HepG2 (cell line): ENCODE data around the gene UCKL1. TPM values are rescaled to one million over a fixed set of nuclear protein-coding genes. Genes with fewer than 3 reads are reported as not detected.

Source experiments
- PHF21A ChIP-seq: sonication (generic); formaldehyde crosslinking; IDR thresholded peaks from 2 replicates; pipeline ENCODE4 v1.5.0; 2020; ENCODE audit warnings: mild to moderate bottlenecking, missing genetic modification reagents
- SRSF4 ChIP-seq: fragments of 200-400 bp; formaldehyde crosslinking; IDR thresholded peaks from one replicate; pipeline ENCODE4 v1.6.1; 2018; ENCODE audit warnings: mild to moderate bottlenecking, low read depth, low read length, moderate library complexity; ENCODE audit not compliant: poor library complexity, severe bottlenecking
- ZBTB7A ChIP-seq: sonication (generic); formaldehyde crosslinking; IDR thresholded peaks from 2 replicates; pipeline ENCODE4 v1.8.0; 2022; ENCODE audit warnings: mild to moderate bottlenecking, missing genetic modification reagents
- ZKSCAN1 ChIP-seq: fragments of 150-350 bp; IDR thresholded peaks from 2 replicates; pipeline ENCODE4 v1.6.1; 2014; ENCODE audit warnings: low read length
- ZMYM2 ChIP-seq: sonication (generic); formaldehyde crosslinking; IDR thresholded peaks from 2 replicates; pipeline ENCODE4 v1.8.0; 2022; ENCODE audit warnings: mild to moderate bottlenecking, missing genetic modification reagents
- ZNF136 ChIP-seq: sonication (generic); formaldehyde crosslinking; IDR thresholded peaks from 2 replicates; pipeline ENCODE4 v1.8.1; 2022; ENCODE audit warnings: low read depth, mild to moderate bottlenecking, moderate library complexity, missing genetic modification reagents
- ZNF256 ChIP-seq: sonication (generic); formaldehyde crosslinking; conservative IDR thresholded peaks from 2 replicates; pipeline ENCODE4 v1.4.0; 2020; ENCODE audit warnings: missing genetic modification reagents
- ZNF496 ChIP-seq: sonication (generic); formaldehyde crosslinking; IDR thresholded peaks from 2 replicates; pipeline ENCODE4 v1.8.1; 2023; ENCODE audit warnings: mild to moderate bottlenecking, moderate library complexity, missing genetic modification reagents; ENCODE audit not compliant: insufficient replicate concordance
- ZNF556 ChIP-seq: sonication (generic); formaldehyde crosslinking; IDR thresholded peaks from 2 replicates; pipeline ENCODE4 v1.4.0; 2020; ENCODE audit warnings: mild to moderate bottlenecking, missing genetic modification reagents, borderline replicate concordance
- ZNF670 ChIP-seq: sonication (generic); formaldehyde crosslinking; IDR thresholded peaks from 2 replicates; pipeline ENCODE4 v1.8.0; 2022; ENCODE audit warnings: mild to moderate bottlenecking, missing genetic modification reagents, borderline replicate concordance
- ZNF83 ChIP-seq: sonication (generic); formaldehyde crosslinking; IDR thresholded peaks from 2 replicates; pipeline ENCODE4 v1.4.0; 2020; ENCODE audit warnings: missing genetic modification reagents, mild to moderate bottlenecking, borderline replicate concordance
- polyA plus RNA-seq, 8 experiments: library from polyadenylated mRNA; depleted of rRNA in 3 of 8; stranded (reverse) in 7 of 8; unstranded in 1 of 8; fragments of >200 nt; fragmentation: Illumina TruSeq in 4 of 8; extraction: Trizol in 4 of 8; gene quantifications; 2 replicates each; pipeline versions ENCODE4 v1.2.1 to v1.2.3, GENCODE V29; 2011 to 2016; ENCODE audit warnings: low read depth in 4 of 8, missing spikeins in 1 of 8, mixed read lengths in 1 of 8; ENCODE audit not compliant: insufficient read depth in 1 of 8
- total RNA-seq, 5 experiments: library from RNA; depleted of rRNA; stranded (reverse); fragments of >200 nt; fragmentation: Illumina TruSeq; extraction: Trizol; gene quantifications; 2 replicates each; pipeline ENCODE4 v1.2.3, GENCODE V29; 2016; ENCODE audit warnings: low read depth in 1 of 5
- TF ChIP-seq, protein P1 (sequence below): sonication (generic); formaldehyde crosslinking; IDR thresholded peaks from 2 replicates; pipeline ENCODE4 v1.5.0; 2020; ENCODE audit warnings: missing genetic modification reagents, mild to moderate bottlenecking, borderline replicate concordance
- TF ChIP-seq, protein P2 (sequence below): sonication (generic); formaldehyde crosslinking; IDR thresholded peaks from 2 replicates; pipeline ENCODE4 v1.4.0; 2020; ENCODE audit warnings: missing genetic modification reagents
- TF ChIP-seq, protein P3 (sequence below): sonication (generic); formaldehyde crosslinking; IDR thresholded peaks from 2 replicates; pipeline ENCODE4 v1.4.0; 2020; ENCODE audit warnings: low read depth, mild to moderate bottlenecking, missing genetic modification reagents
- TF ChIP-seq, protein P4 (sequence below): sonication (generic); formaldehyde crosslinking; IDR thresholded peaks from 2 replicates; pipeline ENCODE4 v1.9.0; 2022; ENCODE audit warnings: missing genetic modification reagents, mild to moderate bottlenecking, borderline replicate concordance
- TF ChIP-seq, protein P5 (sequence below): sonication (generic); formaldehyde crosslinking; IDR thresholded peaks from 2 replicates; pipeline ENCODE4 v1.5.1; 2020; ENCODE audit warnings: mild to moderate bottlenecking, missing genetic modification reagents, moderate library complexity
- TF ChIP-seq, protein P6 (sequence below): IDR thresholded peaks from 2 replicates; pipeline ENCODE4 v1.6.1; 2016; ENCODE audit warnings: missing compliant biosample characterization, missing genetic modification reagents, borderline replicate concordance

UCKL1 gene
- total and polyA plus RNA-seq, 2 of the 13 experiments (the other 11 are each of a cell fraction or from before 2014, with no cell fraction given) = 50.2 to 126 TPM

DNA sequence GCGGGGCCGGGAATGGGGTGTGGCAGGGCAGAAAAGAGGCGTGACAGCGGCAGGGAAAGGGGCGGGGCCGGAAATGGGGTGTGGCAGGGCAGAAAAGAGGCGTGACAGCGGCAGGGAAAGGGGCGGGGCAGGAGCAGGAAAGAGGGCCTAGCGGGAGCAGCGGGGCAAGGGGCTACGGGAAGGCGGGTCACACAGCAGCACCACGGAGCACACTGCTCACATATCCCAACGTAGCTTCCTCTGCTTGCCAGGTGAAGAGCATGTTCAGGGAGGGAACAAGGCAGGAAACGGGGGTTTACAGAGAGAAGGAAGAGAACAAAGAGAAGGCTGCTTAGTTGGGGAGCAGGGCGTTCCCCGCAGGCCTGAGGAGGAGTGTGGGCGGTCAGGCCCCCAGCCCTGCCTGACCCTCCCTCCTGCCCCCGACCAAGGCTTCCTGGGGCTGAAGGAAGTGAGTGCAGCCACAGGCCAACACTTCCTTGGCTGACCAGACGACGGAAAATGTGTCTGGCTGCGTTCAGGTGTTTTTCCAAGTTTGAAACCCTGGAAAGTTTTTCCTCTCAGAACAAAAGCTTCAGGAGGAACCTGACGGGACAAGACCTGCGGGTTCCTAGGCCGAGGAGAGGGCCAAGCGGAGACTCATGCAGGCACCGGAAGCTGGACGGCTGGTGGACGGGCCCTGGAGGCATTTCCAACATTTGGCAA is 13.8 kb downstream of the UCKL1 start (continued):
- TF ChIP-seq ZNF256 (CRISPR knock-in tag) = no peak
- no peak for TF ChIP-seq ZNF556 (CRISPR knock-in tag)
- TF ChIP-seq, protein P1, sequence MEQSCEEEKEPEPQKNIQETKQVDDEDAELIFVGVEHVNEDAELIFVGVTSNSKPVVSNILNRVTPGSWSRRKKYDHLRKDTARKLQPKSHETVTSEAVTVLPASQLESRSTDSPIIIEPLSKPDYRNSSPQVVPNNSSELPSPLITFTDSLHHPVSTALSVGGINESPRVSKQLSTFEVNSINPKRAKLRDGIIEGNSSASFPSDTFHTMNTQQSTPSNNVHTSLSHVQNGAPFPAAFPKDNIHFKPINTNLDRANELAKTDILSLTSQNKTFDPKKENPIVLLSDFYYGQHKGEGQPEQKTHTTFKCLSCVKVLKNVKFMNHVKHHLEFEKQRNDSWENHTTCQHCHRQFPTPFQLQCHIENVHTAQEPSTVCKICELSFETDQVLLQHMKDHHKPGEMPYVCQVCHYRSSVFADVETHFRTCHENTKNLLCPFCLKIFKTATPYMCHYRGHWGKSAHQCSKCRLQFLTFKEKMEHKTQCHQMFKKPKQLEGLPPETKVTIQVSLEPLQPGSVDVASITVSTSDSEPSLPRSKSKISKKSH (CRISPR knock-in tag) = no peak
- no peak for TF ChIP-seq ZNF670 (CRISPR knock-in tag)
- TF ChIP-seq ZNF83 (CRISPR knock-in tag) = no peak
- TF ChIP-seq ZNF496 (CRISPR knock-in tag) = no peak
- no peak for TF ChIP-seq ZKSCAN1
- no peak for TF ChIP-seq ZBTB7A
- TF ChIP-seq, protein P2, sequence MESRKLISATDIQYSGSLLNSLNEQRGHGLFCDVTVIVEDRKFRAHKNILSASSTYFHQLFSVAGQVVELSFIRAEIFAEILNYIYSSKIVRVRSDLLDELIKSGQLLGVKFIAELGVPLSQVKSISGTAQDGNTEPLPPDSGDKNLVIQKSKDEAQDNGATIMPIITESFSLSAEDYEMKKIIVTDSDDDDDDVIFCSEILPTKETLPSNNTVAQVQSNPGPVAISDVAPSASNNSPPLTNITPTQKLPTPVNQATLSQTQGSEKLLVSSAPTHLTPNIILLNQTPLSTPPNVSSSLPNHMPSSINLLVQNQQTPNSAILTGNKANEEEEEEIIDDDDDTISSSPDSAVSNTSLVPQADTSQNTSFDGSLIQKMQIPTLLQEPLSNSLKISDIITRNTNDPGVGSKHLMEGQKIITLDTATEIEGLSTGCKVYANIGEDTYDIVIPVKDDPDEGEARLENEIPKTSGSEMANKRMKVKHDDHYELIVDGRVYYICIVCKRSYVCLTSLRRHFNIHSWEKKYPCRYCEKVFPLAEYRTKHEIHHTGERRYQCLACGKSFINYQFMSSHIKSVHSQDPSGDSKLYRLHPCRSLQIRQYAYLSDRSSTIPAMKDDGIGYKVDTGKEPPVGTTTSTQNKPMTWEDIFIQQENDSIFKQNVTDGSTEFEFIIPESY = peak; percentile 95
- TF ChIP-seq PHF21A (CRISPR knock-in tag) = no peak
- TF ChIP-seq, protein P3, sequence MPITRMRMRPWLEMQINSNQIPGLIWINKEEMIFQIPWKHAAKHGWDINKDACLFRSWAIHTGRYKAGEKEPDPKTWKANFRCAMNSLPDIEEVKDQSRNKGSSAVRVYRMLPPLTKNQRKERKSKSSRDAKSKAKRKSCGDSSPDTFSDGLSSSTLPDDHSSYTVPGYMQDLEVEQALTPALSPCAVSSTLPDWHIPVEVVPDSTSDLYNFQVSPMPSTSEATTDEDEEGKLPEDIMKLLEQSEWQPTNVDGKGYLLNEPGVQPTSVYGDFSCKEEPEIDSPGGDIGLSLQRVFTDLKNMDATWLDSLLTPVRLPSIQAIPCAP (CRISPR knock-in tag) = no peak
- TF ChIP-seq, protein P4, sequence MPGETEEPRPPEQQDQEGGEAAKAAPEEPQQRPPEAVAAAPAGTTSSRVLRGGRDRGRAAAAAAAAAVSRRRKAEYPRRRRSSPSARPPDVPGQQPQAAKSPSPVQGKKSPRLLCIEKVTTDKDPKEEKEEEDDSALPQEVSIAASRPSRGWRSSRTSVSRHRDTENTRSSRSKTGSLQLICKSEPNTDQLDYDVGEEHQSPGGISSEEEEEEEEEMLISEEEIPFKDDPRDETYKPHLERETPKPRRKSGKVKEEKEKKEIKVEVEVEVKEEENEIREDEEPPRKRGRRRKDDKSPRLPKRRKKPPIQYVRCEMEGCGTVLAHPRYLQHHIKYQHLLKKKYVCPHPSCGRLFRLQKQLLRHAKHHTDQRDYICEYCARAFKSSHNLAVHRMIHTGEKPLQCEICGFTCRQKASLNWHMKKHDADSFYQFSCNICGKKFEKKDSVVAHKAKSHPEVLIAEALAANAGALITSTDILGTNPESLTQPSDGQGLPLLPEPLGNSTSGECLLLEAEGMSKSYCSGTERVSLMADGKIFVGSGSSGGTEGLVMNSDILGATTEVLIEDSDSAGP (CRISPR knock-in tag) = no peak
- no peak for TF ChIP-seq ZNF136
- TF ChIP-seq, protein P5, sequence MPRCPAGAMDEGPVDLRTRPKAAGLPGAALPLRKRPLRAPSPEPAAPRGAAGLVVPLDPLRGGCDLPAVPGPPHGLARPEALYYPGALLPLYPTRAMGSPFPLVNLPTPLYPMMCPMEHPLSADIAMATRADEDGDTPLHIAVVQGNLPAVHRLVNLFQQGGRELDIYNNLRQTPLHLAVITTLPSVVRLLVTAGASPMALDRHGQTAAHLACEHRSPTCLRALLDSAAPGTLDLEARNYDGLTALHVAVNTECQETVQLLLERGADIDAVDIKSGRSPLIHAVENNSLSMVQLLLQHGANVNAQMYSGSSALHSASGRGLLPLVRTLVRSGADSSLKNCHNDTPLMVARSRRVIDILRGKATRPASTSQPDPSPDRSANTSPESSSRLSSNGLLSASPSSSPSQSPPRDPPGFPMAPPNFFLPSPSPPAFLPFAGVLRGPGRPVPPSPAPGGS (CRISPR knock-in tag) = no peak
- no peak for TF ChIP-seq SRSF4
- TF ChIP-seq, protein P6, sequence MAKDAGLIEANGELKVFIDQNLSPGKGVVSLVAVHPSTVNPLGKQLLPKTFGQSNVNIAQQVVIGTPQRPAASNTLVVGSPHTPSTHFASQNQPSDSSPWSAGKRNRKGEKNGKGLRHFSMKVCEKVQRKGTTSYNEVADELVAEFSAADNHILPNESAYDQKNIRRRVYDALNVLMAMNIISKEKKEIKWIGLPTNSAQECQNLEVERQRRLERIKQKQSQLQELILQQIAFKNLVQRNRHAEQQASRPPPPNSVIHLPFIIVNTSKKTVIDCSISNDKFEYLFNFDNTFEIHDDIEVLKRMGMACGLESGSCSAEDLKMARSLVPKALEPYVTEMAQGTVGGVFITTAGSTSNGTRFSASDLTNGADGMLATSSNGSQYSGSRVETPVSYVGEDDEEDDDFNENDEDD = no peak
- TF ChIP-seq ZMYM2 (CRISPR knock-in tag) = no peak
